Esophagus squamous epithelium (tissue), 5 donors: ENCODE data around the gene TMEM178B. TPM values are rescaled to one million over a fixed set of nuclear protein-coding genes. Genes with fewer than 3 reads are reported as not detected.

Source experiments
- DNase-seq: peaks from one replicate; lab custom pipeline; 2025; lab: John Stamatoyannopoulos, UW
- H3K27ac ChIP-seq, 4 donors: fragments of 200-600 bp; sonication (generic); one replicate each; pipeline ENCODE4 v1.5.1; 2016 to 2019; ENCODE audit warnings: mild to moderate bottlenecking in 1 of 4
- H3K27me3 ChIP-seq, 4 donors: fragments of 200-600 bp; sonication (generic); 1 replicate in 3 of 4; 2 replicates in 1 of 4; pipeline versions ENCODE4 v1.5.1 to v1.6.0; 2017 to 2021; ENCODE audit warnings: antibody characterized with exemption in 1 of 4
- H3K36me3 ChIP-seq, 3 donors: fragments of 200-600 bp; sonication (generic); one replicate each; pipeline ENCODE4 v1.5.1; 2016 to 2019
- H3K4me1 ChIP-seq, 3 donors: fragments of 200-600 bp; sonication (generic); one replicate each; pipeline ENCODE4 v1.5.1; 2017 to 2019
- H3K4me3 ChIP-seq, 4 donors: fragments of 200-600 bp; sonication (generic); 1 replicate in 3 of 4; 2 replicates in 1 of 4; pipeline ENCODE4 v1.5.1; 2016 to 2019; ENCODE audit warnings: mild to moderate bottlenecking in 2 of 4, moderate library complexity in 1 of 4
- H3K9me3 ChIP-seq, 3 donors: fragments of 200-600 bp; sonication (generic); one replicate each; pipeline ENCODE4 v1.5.1; 2016 to 2019
- CTCF ChIP-seq, 6 experiments: fragments of 450-650 bp in 4 of 6; fragments of 200-600 bp in 2 of 6; sonication (generic) in 2 of 6; IDR thresholded peaks; one replicate each; pipeline ENCODE4 v1.5.1; 2016 to 2019; ENCODE audit warnings: antibody characterized with exemption in 6 of 6, mild to moderate bottlenecking in 4 of 6, moderate library complexity in 4 of 6
- POLR2A ChIP-seq, 4 donors: fragments of 450-650 bp; IDR thresholded peaks; one replicate each; pipeline ENCODE4 v1.6.1; 2017; ENCODE audit warnings: antibody characterized with exemption in 4 of 4, mild to moderate bottlenecking in 4 of 4, moderate library complexity in 3 of 4
- WGBS, 2 donors: methylation state at CpG; one replicate each; pipeline ENCODE4 v1.1.5; 2018; 5-methylcytosine and 5-hydroxymethylcytosine counted together
- intact Hi-C: fragments of 100-400 bp; cut with DNase I; formaldehyde crosslinking; loops from one replicate; pipeline ENCODE4 v1.15.0; 2022
- total RNA-seq, 4 donors: library from RNA; depleted of rRNA; stranded (reverse); fragments of >200 nt; gene quantifications; one replicate each; pipeline ENCODE4 v1.1.0, GENCODE V29; 2016
- donor health status: DM: yes; HTN: yes; CAD: no.

TMEM178B gene
- total RNA-seq, 4 donors from 2014 or later: 0.95 to 1.7 (median 1.2) TPM

DNA sequence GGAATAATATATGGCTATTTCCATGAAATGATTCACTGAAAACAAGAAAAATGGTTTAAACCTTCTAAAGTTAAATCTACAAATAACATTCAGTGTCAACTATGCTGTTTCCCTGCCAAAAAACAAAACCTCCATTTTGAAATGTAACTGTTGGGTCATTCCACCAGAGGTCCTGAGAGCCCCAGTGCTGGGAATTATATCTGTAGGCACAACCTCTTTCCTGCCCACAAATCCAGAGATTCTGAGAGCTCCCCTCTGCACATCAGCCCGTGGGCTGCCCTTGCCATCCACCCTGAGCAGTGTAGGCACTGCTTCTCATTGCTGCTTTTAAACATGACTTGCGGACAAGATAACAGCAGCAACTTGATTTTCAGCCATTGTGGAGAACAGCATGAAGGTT lies 198.6 kb downstream of the TMEM178B start:
- Histone ChIP-seq H3K4me1 (peaks cover 0 to 9% (median 0%) of the 10 kb centered on the region in 3 donors), H3K27me3 (no peaks in the 10 kb centered on the region), H3K9me3 (no peaks in the 10 kb centered on the region), H3K36me3 (no peaks in the 10 kb centered on the region), H3K27ac (no peak overlapping the region), H3K4me3 (no peak overlapping the region)
- no peak for TF ChIP-seq CTCF (IDR thresholded peaks at IDR 0.05)
- TF ChIP-seq POLR2A (IDR thresholded peaks at IDR 0.05): no peak
- WGBS, 2 donors: 52 to 63% methylated on average over 2 of the region's 2 CpGs
- DNase-seq: no peak
- intact Hi-C loops: no loop called here

GRCh38 chr7:141275350-141275749 lies 201.5 kb downstream of the TMEM178B start:
- Histone ChIP-seq H3K4me3 (no peak overlapping the region), H3K4me1 (peaks cover 0 to 9% (median 0%) of the 10 kb centered on the region in 3 donors), H3K27ac (no peak overlapping the region), H3K9me3 (no peaks in the 10 kb centered on the region), H3K36me3 (no peaks in the 10 kb centered on the region), H3K27me3 (no peaks in the 10 kb centered on the region)
- WGBS, 2 donors: 49 to 65% methylated on average over 2 of the region's 2 CpGs
- intact Hi-C loops: no loop called here
- TF ChIP-seq POLR2A (IDR thresholded peaks at IDR 0.05): no peak
- TF ChIP-seq CTCF (IDR thresholded peaks at IDR 0.05): no peak
- DNase-seq: no peak

- intact Hi-C loops: no loop called here
- Histone ChIP-seq H3K27ac (peak overlapping the region in 1 of 4 donors; percentile 58), H3K4me3 (no peak overlapping the region), H3K9me3 (no peaks in the 10 kb centered on the region), H3K4me1 (peaks cover 0 to 9% (median 0%) of the 10 kb centered on the region in 3 donors), H3K36me3 (no peaks in the 10 kb centered on the region), H3K27me3 (no peaks in the 10 kb centered on the region)
- no peak for TF ChIP-seq CTCF (IDR thresholded peaks at IDR 0.05)
- TF ChIP-seq POLR2A (IDR thresholded peaks at IDR 0.05): no peak
- no peak for DNase-seq
- WGBS, 2 donors: 38 to 60% methylated on average over 4 of the region's 4 CpGs
Measured at GRCh38 chr7:141276031-141276430, 202.2 kb downstream of the TMEM178B start.

GRCh38 chr7:141280100-141280499 lies 206.2 kb downstream of the TMEM178B start:
- no peaks in the 10 kb centered on the region for H3K36me3 ChIP-seq
- intact Hi-C loops: no loop called here
- DNase-seq: no peak
- TF ChIP-seq POLR2A (IDR thresholded peaks at IDR 0.05) (no peak), CTCF (IDR thresholded peaks at IDR 0.05) (no peak)
- H3K4me1 ChIP-seq: peaks cover 0 to 19% (median 0%) of the 10 kb centered on the region in 3 donors
- no peak overlapping the region for H3K4me3 ChIP-seq
- no peaks in the 10 kb centered on the region for H3K9me3 ChIP-seq
- 59 to 64% methylated on average over 3 of the region's 3 CpGs for WGBS, 2 donors
- no peaks in the 10 kb centered on the region for H3K27me3 ChIP-seq
- no peak overlapping the region for H3K27ac ChIP-seq

DNA sequence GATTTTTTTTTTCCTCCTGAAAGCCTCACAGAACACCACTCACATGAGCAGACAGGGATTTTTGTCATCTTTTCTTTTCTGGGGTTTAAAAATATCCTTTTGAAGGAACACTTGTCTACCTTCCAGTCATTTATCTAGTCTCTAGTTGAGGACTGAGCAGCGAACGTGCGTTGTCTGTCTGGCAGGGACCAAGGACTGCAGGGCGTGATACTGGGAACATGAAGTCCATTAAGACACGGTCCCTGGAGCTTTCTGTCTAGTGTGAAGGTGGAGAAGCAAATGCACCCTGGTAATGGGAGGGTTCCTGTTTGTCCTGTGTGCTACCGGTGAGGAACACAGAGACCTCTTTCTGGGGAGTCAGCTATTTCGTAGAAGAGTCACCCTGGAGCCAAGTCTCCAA lies 207.4 kb downstream of the TMEM178B start:
- TF ChIP-seq POLR2A (IDR thresholded peaks at IDR 0.05) (no peak), CTCF (IDR thresholded peaks at IDR 0.05) (no peak)
- no peak overlapping the region for H3K27ac ChIP-seq
- H3K27me3 ChIP-seq: no peaks in the 10 kb centered on the region
- DNase-seq: no peak
- H3K9me3 ChIP-seq: no peaks in the 10 kb centered on the region
- H3K4me3 ChIP-seq: no peak overlapping the region
- WGBS, 2 donors: 61 to 74% methylated on average over 4 to 7 of the region's 7 CpGs
- no peaks in the 10 kb centered on the region for H3K36me3 ChIP-seq
- intact Hi-C loops: no loop called here
- peaks cover 0 to 13% (median 0%) of the 10 kb centered on the region in 3 donors for H3K4me1 ChIP-seq
